ENCODE data around the gene SLC4A2. TPM values are rescaled to one million over a fixed set of nuclear protein-coding genes. Genes with fewer than 3 reads are reported as not detected.

The SLC4A2 gene
- total RNA-seq, 6 experiments from 2014 or later = 74.0 to 140 (median 106) TPM

DNA sequence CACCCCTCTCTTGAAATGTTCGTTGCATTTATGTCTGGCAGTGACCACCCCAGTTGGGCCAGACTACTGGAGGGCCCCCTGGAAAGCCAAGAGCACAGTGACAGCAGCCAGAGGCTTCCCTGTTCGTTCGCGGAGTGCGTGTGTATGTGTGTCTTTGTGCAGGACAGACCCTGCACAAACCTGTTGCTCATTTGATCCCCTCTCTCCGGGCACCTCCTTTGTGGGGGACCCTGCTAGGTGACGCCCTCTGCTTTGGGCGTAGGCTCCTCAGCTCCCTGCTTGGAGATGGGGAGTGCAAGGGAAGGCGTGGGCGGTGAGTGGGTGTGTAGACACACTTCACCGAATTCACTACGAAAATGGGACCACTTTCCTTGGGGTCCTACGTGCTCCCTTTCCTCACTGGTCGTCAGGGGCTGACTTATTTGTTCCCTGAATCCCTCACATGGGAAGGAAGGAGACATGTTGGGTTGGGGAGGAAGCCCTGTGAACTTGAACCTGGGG, 65.6 kb downstream of the SLC4A2 start:
- 77% methylated on average over 7 of the region's 14 CpGs for WGBS (ENCODE audit: insufficient coverage, low coverage, low lambda C conversion rate, missing lambda C conversion rate)
- TF ChIP-seq, protein P1, sequence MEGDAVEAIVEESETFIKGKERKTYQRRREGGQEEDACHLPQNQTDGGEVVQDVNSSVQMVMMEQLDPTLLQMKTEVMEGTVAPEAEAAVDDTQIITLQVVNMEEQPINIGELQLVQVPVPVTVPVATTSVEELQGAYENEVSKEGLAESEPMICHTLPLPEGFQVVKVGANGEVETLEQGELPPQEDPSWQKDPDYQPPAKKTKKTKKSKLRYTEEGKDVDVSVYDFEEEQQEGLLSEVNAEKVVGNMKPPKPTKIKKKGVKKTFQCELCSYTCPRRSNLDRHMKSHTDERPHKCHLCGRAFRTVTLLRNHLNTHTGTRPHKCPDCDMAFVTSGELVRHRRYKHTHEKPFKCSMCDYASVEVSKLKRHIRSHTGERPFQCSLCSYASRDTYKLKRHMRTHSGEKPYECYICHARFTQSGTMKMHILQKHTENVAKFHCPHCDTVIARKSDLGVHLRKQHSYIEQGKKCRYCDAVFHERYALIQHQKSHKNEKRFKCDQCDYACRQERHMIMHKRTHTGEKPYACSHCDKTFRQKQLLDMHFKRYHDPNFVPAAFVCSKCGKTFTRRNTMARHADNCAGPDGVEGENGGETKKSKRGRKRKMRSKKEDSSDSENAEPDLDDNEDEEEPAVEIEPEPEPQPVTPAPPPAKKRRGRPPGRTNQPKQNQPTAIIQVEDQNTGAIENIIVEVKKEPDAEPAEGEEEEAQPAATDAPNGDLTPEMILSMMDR (IDR thresholded peaks at IDR 0.05) = no peak
- TF ChIP-seq POLR2A (IDR thresholded peaks at IDR 0.05) = no peak
- Histone ChIP-seq H3K27ac (no peak overlapping the region), H3K9me3 (no peaks in the 10 kb centered on the region), H3K27me3 (no peaks in the 10 kb centered on the region), H3K4me3 (no peak overlapping the region), H3K4me1 (no peaks in the 10 kb centered on the region), H3K36me3 (peaks cover 0 to 33% (median 11%) of the 10 kb centered on the region in 4 donors)
- no peak for DNase-seq
- ATAC-seq = no peak
- intact Hi-C loops (cut with DNase I) = loop anchor here in 1 of 2 donors (10.0 kb wide), 1 partner anchor 50 kb away; no protein-coding TSS in a partner anchor

DNA sequence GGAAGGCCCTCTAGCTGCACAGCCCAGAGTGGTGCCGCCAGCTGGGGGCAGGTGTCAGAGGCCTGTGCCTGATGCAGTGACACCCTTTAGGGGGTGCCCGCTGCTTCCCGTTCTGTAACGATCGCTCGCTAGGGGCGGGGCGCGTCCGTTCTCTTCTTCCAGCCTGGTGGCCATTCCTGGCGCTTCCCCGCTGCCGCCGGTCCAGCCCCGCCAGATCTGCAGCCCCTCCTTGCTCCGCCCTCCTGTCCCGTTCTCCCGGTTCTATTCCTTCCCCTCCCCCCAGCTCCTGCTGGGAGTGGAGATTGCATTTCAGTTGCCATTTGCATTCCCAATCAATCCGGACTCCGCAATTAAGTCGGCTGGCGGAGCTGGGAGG, 66.1 kb downstream of the SLC4A2 start:
- H3K9me3 ChIP-seq = no peaks in the 10 kb centered on the region
- TF ChIP-seq, protein P1 (IDR thresholded peaks at IDR 0.05) = no peak
- no peaks in the 10 kb centered on the region for H3K4me1 ChIP-seq
- DNase-seq (no peak), ATAC-seq (no peak)
- intact Hi-C loops (cut with DNase I) = loop anchor here in 1 of 2 donors (10.0 kb wide), 1 partner anchor 49 kb away; no protein-coding TSS in a partner anchor
- WGBS (ENCODE audit: insufficient coverage, low coverage, low lambda C conversion rate, missing lambda C conversion rate) = 76% methylated on average over 12 of the region's 22 CpGs
- H3K27ac ChIP-seq = no peak overlapping the region
- peak overlapping the region in 2 of 3 donors; percentile 3 to 18 for H3K4me3 ChIP-seq
- H3K36me3 ChIP-seq = peaks cover 0 to 34% (median 10%) of the 10 kb centered on the region in 4 donors
- H3K27me3 ChIP-seq = no peaks in the 10 kb centered on the region

DNA sequence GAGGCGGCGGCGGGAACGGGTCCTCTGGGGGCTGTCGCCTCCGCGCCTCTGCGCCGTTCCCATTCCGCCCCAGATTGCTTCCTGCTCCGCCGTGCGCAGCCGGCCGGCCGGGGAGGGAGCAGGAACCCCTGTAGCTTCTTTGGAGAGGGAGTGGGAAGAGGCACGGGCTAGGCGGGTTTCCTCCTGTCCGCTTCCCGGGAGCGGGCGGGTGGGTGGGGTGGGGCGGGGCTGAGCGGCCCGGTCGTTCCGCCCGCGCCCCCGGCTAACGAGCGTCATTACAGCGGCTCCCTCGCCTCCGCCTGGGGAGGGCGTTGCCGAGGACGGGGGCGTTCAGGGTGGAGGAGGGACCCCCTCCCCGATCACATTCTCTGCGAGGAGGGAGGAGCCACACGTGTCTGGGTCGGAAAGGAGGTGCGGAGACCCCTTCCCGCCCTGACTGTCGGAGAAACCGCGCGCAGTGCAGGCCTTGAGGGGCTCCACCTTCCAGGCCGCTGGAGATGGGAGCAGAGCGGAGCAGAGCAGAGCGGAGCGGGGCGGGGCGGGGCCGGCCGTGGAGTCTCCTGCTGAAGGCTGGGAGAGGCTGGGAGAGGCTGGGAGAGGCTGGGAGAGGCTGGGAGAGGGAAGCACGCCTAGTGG, 66.6 kb downstream of the SLC4A2 start:
- H3K27ac ChIP-seq = no peak overlapping the region
- peak overlapping the region in 2 of 3 donors; percentile 3 to 18 for H3K4me3 ChIP-seq
- no peaks in the 10 kb centered on the region for H3K4me1 ChIP-seq
- no peaks in the 10 kb centered on the region for H3K27me3 ChIP-seq
- WGBS (ENCODE audit: insufficient coverage, low coverage, low lambda C conversion rate, missing lambda C conversion rate) = 75% methylated on average over 31 of the region's 58 CpGs
- ATAC-seq (no peak), DNase-seq (no peak)
- peaks cover 0 to 34% (median 9%) of the 10 kb centered on the region in 4 donors for H3K36me3 ChIP-seq
- no peaks in the 10 kb centered on the region for H3K9me3 ChIP-seq
- intact Hi-C loops (cut with DNase I) = loop anchor here in 1 of 2 donors (10.0 kb wide), 1 partner anchor 49 kb away; no protein-coding TSS in a partner anchor
- TF ChIP-seq POLR2A (IDR thresholded peaks at IDR 0.05) = no peak
- TF ChIP-seq, protein P1 (IDR thresholded peaks at IDR 0.05) = no peak

Other genes with a start within 250 kb of the SLC4A2 start
- 10 to 100 TPM in 1 of 6 experiments, 1 to 10 TPM in 2, not detected in 3; 2.2 to 17.5 (median 9.4) TPM for gene AOC1, start 207.1 kb upstream of the SLC4A2 start, total RNA-seq
- gene KCNH2, start 81.3 kb upstream of the SLC4A2 start, total RNA-seq = under 1 TPM in 5 of 6 experiments, not detected in 1; 0.11 to 0.69 (median 0.18) TPM
- gene NOS3, start 68.6 kb upstream of the SLC4A2 start, total RNA-seq = 1 to 10 TPM; 2.4 to 9.2 (median 5.0) TPM
- gene ATG9B, start 35.1 kb upstream of the SLC4A2 start, total RNA-seq = under 1 TPM in 1 of 6 experiments, not detected in 5; 0.40 TPM
- 10 to 100 TPM; 22.3 to 33.8 (median 26.8) TPM for gene ABCB8, start 31.1 kb upstream of the SLC4A2 start, total RNA-seq
- 1 to 10 TPM in 5 of 6 experiments, under 1 TPM in 1; 0.53 to 1.2 (median 1.2) TPM for gene ASIC3, start 11.1 kb upstream of the SLC4A2 start, total RNA-seq
- gene CDK5, start 1.7 kb upstream of the SLC4A2 start, total RNA-seq = 1 to 10 TPM; 5.0 to 9.6 (median 6.1) TPM
- gene FASTK, start 21.2 kb downstream of the SLC4A2 start, total RNA-seq = 10 to 100 TPM; 33.4 to 48.8 (median 43.9) TPM
- 10 to 100 TPM; 27.7 to 63.1 (median 41.8) TPM for gene TMUB1, start 23.9 kb downstream of the SLC4A2 start, total RNA-seq
- gene AGAP3, start 26.9 kb downstream of the SLC4A2 start, total RNA-seq = 10 to 100 TPM; 36.3 to 44.3 (median 39.5) TPM
- gene GBX1, start 108.1 kb downstream of the SLC4A2 start, total RNA-seq = not detected
- not detected for gene ASB10, start 127.7 kb downstream of the SLC4A2 start, total RNA-seq
- not detected for gene H2BK1, start 150.9 kb downstream of the SLC4A2 start, total RNA-seq
- gene ABCF2, start 167.6 kb downstream of the SLC4A2 start, total RNA-seq = 10 to 100 TPM in 4 of 6 experiments, 1 to 10 TPM in 2; 7.3 to 22.3 (median 11.4) TPM
- 10 to 100 TPM; 11.9 to 20.7 (median 17.7) TPM for gene CHPF2, start 172.9 kb downstream of the SLC4A2 start, total RNA-seq
- 1 to 10 TPM; 2.4 to 7.3 (median 2.7) TPM for gene SMARCD3, start 189.1 kb downstream of the SLC4A2 start, total RNA-seq

All from right lobe of liver (tissue), 6 donors.